NCI-H146 treated with DMSO at 0.1 percent for 48 hours (cell line): Measurements from ENCODE around the gene RNF212.
"Not testable (repeated sequence)": the region's sequence is repeated elsewhere in the genome, so short reads cannot be mapped to it uniquely, and the experiment has no call there.

Experiments used
- DNase-seq: peaks from one replicate; lab custom pipeline; 2025; ENCODE audit not compliant: unreplicated experiment; lab: John Stamatoyannopoulos, UW

The RNF212 gene, protein sequence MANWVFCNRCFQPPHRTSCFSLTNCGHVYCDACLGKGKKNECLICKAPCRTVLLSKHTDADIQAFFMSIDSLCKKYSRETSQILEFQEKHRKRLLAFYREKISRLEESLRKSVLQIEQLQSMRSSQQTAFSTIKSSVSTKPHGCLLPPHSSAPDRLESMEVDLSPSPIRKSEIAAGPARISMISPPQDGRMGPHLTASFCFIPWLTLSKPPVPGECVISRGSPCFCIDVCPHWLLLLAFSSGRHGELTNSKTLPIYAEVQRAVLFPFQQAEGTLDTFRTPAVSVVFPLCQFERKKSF

DNA sequence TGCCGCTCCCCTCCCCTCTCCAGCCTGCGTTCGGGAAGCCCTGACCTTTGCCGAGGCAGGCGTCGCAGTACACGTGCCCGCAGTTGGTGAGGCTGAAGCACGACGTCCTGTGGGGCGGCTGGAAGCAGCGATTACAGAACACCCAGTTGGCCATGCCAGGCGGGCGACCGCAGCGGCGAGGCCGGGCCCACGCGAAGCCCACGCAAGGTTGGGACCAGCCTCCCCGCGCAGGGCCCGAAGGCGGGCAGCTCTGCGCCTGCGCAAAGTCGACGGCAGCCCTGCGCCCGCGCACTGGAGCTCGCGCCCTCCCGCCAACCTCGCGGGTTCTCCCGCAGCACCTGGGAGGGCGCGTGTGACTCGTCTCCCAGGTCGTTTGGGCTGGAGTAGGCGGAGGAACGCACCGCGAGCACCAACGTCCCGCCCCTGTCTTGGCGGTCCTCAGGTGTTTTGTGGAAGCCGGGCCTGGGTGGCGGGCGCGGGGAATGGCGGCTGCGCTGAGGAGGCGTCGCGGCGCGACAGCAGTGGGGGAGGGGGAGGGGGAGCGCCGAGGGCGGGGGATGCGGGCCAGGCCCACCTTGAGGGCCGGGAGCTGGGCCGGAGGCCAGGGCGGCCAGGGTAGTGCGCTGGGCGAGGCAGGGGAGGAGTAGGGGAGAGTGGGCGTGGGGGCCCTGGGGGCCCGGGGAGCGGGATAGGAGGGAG lies at the start of gene RNF212:
Gene RNF212 (minus strand): TSS at position 254 of the 699 bp plus-strand sequence. CDS start 100 bp downstream, at position 154.
- DNase-seq, result no peak

DNA sequence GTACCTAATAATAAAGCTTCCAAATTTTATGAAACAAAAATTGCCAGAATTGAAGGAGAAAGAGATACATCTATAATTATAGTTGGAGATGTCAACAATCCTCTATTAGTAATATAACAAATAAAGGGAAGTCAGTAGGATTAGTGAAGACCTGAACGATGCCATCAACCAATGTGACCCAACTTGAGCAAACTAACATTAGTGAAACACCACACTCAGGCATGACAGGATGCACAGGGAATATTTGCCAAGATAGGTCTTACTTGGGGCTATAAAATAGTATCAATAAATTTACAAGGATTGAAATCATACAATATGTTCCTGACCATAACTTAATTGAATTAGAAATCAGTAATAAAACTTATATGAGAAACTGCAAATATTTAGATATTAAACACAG lies 47.0 kb upstream of the RNF212 start:
- no peak for DNase-seq

DNA sequence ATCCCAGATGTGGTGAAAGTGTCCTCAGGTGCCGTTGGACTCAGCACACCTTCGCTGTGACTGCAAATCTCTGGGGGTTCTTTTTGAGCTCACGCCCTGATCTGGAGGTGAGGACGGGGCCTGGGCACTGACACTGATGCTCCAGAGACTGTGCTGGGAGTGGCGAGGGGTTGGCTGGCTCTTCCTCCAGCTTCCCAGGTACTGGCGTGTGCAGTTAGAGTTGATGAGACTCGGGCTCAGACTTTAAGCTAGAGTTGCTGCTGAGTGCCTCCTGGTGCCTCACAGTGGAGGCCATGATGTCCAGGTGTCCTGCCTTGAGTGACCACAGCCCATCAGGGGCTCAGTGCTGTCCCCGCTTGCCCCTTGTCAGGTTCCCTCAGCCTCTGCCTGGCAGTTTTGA lies 42.7 kb upstream of the RNF212 start:
- no peak for DNase-seq

DNA sequence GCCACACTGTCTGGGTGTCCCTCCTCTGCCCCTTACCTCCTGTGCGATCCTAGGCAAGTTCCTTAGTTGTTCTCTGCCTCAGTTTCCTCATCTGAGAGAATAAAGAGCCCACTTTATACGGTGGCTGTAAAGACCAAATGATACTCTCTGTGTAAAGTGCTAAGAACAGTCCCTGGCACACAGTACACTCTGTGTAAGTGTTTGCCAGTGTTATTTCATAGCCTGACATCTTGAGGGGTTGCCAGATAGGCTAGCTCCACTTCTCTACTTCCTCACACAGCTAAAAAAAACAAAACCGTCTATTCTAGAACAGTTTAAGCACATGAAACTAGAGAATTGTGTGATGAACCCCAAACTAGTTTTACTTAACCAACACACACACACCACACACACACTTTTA lies 42.0 kb upstream of the RNF212 start:
- no peak for DNase-seq

DNA sequence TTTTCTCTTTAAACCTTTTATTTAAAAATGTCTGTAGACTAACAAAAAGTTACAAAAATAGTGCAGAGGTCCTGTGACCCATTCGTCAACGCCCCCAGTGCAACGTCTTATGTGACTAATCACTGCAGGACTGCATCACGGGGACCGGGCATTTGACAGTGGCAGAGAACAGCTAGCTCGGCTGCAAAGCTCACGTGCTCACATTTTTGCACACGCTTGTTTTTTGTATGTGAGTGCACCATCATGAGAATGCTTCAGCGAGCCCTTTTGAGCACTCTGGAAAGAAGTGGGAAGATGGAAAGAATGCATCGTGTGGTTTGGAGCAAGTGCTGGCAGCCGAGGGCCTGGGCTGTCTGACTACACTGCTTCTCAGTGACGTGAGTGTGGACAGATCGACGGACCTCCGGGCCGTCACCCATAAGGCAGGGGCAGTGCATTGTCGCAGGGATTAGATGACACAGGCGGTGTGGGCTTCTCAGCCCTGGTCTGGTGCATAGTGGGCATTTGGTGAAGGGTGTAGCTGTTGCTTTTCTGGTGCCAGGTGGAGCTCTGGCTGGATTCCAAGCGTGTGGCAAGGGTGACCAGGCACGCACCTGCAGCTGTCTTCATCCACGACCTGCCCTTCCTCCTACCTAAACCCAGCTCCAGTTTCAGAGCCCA lies 41.3 kb upstream of the RNF212 start:
- no peak for DNase-seq

DNA sequence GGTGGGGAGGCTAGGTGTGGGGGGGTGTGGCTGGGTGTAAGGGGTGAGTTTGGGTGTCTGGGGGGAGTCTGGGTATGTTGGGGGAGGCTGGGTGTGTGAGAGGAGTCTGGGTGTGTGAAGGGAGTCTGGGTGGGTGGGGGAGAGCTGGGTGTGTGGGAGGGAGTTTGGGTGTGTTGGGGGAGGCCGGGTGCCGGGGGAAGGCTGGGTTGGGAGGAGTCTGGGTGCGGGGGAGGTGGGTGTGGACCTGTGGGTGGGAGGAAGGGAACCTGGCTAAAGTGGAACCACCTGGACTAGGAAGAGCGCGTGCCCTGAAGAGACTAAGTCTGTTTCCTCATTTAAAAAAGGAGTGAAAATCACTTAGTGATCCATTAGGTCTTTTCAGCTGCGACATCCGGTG lies 40.8 kb upstream of the RNF212 start:
- no peak for DNase-seq

DNA sequence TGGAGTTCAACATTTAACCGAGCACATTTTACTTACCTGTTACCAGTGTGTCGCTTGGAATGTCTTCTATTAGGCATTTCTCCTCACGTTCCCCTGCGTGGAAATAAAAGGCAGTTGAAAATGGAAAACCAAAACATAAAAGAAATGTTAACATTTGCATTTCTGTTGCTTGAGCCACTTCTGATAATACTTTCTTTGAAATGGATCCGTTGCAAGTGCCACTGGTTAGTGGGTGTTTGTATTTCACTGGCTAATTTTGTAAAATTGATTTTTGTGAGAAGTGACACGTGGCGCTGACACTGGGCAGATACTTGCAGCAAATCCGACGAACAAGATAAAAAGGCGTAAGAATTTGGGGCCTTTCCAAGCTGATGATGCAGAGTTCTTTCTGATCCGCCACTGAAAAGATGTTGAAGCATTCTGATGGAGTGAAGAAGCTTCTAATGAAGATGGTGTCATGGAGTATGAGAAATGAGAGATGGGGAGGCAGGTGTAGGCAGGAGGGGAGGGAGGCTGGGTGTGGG lies 40.3 kb upstream of the RNF212 start:
- no peak for DNase-seq

DNA sequence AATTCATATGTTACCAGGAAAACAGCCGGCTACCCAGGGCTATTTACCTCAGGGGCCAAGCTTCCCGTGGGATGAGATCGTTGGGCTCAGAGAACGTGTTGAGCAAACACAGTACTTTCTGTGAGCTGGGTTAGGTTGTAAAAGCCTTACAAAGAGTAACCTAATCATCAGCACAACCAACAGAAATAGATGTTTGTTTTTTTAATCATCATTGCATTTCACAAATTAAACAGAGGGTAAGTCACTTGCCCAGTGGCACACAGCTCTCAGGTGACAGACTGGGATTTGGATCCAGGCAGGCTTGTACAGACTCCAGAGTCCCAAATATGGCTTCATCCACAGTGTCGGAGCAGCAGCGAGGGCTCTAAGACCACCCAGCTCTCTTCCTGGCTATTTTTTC lies 38.9 kb upstream of the RNF212 start:
- DNase-seq, result no peak

DNA sequence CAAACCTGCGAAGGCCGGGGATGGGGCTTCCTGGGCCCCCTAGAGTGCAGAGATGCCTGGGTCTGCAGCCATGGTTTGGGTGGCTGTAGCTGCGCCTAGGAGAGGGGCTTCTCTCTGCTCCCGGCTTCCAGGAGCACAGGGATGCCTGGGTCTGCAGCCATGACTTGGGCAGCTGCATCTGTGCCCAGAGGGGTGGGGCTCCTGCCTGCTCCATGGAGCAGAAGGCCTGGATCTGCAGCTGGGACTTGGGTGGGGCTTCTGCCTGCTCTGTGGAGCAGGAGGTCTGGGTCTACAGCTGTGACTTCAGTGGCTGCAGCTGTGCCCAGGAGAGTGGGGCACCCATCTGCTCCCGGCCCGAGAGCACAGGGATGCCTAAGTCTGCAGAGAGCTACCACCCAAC lies 38.2 kb upstream of the RNF212 start:
- DNase-seq, result no peak

DNA sequence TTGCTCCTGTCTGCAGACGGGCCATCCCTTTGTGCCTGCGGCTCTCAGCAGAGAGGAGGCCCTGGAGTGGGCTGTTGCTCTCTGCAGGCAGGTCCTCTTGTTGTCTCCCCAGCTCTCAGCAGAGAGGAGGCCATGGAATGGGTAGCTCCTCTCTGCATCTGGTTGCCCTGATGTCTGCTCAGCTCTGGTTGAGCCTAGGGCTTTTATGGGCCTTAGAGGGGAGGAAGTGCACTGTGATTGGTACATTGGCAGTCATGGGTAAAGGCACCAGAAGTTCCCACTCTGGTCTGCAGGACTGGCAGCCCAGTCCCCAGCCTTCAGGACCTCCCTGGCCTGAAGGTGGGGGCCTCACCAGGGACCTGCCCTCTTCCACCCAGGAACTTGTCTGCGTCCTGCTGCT lies 37.5 kb upstream of the RNF212 start:
- no peak for DNase-seq

DNA sequence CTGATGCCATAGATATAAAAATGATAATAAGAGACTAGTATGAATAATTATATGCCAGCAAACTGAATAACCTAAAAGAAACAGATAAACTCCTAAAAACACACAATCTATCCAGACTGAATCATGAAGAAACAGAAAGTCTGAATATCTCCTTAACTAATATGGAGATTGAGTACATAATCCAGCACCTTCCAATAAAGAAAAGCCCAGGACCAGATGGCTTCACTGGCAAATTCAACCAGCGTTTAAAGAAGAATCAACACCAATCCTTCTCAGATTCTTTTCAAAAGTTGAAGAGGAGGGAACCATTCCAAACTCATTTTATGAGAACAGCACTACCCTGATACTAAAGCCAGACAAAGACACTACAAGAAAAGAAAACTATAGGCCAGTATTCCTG lies 26.5 kb upstream of the RNF212 start:
- no peak for DNase-seq

DNA sequence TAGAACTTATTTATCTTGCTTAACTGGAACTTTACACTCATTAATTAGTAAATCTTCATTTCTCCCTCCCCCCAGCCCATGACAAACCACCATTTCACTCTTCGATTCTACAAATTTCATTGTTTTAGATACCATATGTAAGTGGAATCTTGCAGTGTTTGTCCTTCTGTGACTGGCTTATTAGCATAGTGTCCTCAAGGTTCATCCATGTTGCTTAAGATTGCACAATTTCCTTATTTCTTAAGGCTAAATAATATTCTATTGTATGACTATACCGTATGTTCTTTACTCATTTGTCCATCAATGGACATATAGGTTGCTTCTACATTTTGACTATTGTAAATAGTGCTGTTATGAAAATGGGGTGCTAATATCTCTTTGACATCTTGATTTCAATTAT lies 24.5 kb upstream of the RNF212 start:
- DNase-seq, result no peak

DNA sequence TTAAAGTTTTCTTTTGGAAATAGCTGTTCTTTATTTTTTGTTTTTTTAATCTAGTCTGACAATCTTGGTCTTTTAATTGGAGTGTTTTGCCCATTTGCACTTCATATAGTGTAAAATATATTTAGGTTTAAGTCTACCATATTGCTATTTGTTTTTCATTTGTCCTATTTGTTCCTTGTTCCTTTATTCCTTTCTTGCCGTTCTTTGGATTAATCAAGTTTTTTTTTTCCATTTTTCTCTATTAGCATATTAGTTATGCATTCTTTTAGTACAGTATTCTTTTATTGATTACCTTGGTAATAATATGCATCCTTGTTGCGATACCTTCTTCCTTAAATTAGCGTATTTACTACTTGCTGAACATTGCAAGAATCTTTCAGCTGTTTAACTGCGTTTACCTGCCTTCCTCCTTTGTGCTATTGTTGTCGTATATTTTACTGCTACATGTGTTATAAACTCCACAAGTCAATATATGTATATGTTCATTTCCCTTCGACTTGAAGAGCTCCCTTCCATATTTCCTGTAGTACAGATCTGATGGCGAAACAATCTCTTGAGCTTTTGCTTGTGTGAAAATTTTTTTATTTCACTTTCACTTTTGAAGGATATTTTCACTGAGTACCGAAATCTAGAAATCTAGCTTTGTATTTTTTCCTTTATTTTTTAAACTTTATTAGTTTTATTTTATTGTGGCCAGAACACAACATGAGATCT lies 23.9 kb upstream of the RNF212 start:
- no peak for DNase-seq

DNA sequence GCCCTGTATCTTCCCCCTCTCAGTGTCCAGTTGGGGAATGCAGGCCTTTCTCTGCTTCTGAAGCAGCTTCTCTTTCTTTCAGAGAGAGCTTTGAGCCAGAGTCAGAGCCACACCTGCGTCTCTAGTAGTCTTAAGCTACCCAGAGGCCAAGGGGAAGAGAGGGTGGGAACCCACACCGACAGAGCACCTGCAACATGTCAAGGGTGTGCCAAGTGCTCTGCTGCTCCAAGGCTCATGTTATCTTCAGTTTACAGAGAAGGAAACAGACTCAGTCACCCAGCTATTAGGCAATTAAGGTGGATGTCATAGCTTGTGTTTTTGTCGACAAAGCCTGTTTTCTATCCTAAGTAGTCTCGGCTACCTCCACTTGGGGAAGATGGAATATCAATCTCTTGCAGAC lies 22.7 kb upstream of the RNF212 start:
- no peak for DNase-seq

DNA sequence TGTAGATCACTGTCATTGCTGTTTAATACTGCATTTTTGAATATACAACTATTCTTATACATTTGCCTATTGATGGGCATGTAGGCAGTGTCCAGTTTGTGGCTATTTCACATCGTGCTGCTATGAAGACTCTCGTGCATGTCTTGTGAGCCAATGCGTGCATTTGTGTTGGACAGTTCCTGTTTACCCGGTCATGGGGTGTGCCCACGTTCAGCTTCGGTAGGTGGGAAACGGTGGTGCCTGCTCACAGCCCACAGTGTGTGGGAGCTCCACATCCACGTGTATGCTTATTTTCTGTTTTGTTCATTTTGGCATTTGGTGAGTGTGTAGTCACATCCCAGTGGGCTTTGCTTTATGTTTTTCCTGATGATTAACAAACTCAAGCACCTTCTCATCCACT lies 19.7 kb upstream of the RNF212 start:
- DNase-seq, result no peak

DNA sequence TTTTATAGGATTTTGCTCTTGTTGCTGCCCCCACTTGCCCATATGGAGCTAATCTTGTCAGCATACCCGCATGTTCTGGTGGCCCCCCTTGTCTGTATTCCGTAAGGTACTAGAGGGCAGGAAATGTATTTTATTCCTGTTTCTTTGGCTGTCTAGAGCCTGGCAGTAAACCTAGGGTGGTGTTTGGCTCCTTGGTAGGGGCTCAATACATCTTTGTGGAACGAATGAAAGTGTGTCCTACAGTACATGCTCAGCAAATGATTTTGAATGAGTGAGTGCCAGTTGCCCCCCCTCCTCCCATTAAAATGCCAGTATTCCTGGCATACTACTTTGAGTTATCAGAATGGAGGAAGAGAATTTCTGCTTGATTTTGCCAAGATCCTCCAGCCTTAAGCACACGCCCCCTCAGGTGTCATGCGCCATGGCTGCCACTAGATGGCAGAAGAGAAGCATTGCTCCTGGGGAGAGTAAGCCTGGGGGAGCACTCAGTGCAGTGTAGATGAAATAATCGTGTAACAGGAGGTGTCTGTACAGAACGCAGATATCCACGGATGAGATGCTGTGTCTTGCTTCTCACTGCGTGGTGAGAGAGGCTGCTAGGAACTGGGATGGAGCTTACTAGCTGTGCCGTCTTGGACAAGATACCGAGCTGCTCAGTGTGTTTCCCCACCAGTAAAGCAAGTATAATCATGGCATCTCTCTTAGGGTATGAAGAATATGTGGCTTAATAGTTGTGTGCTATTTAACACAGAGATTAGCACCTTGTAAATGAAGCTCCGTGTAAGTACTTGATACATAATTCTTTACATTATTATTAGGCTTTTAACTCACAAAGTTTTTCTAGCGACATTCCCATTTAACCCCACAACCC lies 17.2 kb upstream of the RNF212 start:
- peak; percentile 24 for DNase-seq

DNA sequence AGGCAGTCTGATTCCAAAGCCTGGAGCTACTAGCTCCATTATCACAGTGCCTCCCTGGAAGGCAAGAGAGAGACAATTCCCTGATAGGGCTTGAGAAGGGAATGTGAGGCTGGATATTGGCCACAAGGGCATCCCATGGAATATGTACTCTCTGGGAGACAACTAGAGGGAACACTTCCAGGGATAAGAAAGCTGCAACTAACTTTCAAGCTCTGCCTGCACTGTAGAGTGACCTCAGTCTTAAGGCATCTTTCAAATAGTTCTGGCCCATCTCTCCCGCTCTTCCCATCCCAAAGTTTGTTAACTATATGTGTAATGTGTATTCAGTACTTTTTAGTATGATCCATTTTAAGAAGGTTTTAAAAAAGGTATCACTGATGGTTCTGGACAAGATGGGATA lies 13.1 kb upstream of the RNF212 start:
- no peak for DNase-seq

DNA sequence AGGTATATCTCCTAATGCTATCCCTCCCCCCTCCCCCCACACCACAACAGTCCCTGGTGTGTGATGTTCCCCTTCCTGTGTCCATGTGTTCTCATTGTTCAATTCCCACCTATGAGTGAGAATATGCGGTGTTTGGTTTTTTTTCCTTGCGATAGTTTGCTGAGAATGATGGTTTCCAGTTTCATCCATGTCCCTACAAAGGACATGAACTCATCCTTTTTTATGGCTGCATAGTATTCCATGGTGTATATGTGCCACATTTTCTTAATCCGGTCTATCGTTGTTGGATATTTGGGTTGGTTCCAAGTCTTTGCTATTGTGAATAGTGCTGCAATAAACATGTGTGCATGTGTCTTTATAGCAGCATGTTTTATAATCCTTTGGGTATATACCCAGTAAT lies 12.1 kb upstream of the RNF212 start:
- DNase-seq, result not testable (repeated sequence)

DNA sequence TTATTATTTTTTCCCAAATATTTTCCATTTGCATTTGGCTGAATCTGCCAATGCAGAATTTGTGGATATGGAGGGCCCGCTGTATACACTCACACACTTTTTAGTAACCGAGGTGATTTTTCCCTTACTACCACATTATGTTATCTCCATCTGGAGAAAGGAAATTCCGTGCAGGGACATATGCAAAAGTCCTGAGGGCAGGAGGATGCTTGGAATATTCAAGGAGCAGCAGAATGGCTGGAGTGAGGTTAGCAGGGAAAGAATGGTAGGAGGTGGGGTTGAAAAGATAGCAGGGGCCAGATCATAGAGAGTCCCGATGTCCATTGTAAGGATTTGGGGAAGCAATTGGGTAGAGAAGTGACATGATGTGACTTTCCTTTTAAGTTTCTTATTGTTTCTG lies 11.5 kb upstream of the RNF212 start:
- no peak for DNase-seq

DNA sequence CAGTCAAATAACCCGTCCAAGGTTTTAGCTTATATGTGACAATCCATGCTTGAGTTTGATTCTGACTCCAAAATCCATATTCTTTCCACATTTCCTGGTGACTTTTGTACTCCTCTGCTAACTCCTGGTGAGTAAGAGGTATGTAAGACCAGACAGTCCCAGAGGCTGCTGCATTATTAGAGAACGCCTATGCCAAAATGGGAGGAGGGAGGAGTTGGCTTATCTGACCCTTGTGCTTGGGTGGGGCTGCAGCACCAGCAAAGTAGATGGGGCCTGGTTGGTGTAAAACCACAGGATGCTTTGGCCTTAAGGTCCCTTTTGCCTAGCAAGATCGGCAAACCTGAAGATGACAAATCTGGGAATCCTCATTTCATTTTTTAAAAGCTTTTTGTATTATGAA lies 9.1 kb upstream of the RNF212 start:
- no peak for DNase-seq

DNA sequence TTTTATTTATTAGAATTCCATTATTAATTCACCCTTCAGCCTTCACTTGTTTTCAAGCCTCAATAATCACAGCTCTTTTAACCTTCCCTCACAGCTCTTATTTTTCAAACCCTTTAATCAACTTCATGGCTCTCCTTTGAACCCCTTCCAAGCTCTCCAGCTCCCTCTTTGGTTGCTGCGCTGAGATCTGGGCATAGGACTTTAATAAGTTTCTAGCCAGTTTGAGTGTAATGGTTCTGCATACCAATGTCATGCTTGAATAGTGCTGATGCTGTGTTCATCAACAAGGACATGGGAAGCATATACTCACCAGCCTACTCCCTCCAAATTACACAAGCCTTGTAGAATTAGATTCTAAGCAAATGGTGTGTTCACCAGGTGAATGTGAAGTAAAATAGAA lies 3.5 kb upstream of the RNF212 start:
- DNase-seq, result no peak
